ENCODE data around the gene RBFA.

Gene RBFA

GRCh38 chr18:80076379-80076778, 42.1 kb downstream of the RBFA start:
- FAIRE-seq: no peak

- no peak for FAIRE-seq
Observed at GRCh38 chr18:80077873-80078272, 43.6 kb downstream of the RBFA start.

All from endometrium (tissue), 2 donors.